G401.6 (cell line): ENCODE measurements around the gene FLNB.

Experiments
- FAIRE-seq: peaks from 2 replicates; lab custom pipeline; 2012; peaks lifted over from hg19 to GRCh38; lab: Jason Lieb, UNC

Gene FLNB

GRCh38 chr3:58106640-58107039 is 98.4 kb downstream of the FLNB start:
- no peak for FAIRE-seq

- FAIRE-seq = no peak
Measured at GRCh38 chr3:58107597-58107996, 99.4 kb downstream of the FLNB start.

GRCh38 chr3:58109752-58110151 is 101.5 kb downstream of the FLNB start:
- FAIRE-seq = no peak

GRCh38 chr3:58111513-58112184 is 103.4 kb downstream of the FLNB start:
- FAIRE-seq = no peak

- FAIRE-seq = no peak
Measured at GRCh38 chr3:58112185-58112535, 103.9 kb downstream of the FLNB start.

GRCh38 chr3:58115175-58115574 is 107.0 kb downstream of the FLNB start:
- no peak for FAIRE-seq

GRCh38 chr3:58116161-58116955 is 108.1 kb downstream of the FLNB start:
- FAIRE-seq = no peak

- no peak for FAIRE-seq
Measured at GRCh38 chr3:58116985-58117384, 108.8 kb downstream of the FLNB start.

GRCh38 chr3:58117561-58118181 is 109.4 kb downstream of the FLNB start:
- FAIRE-seq = no peak

GRCh38 chr3:58119186-58119585 is 111.0 kb downstream of the FLNB start:
- no peak for FAIRE-seq

GRCh38 chr3:58120075-58120812 is 112.0 kb downstream of the FLNB start:
- no peak for FAIRE-seq

- FAIRE-seq = no peak
Measured at GRCh38 chr3:58121183-58121582, 113.0 kb downstream of the FLNB start.

- no peak for FAIRE-seq
Measured at GRCh38 chr3:58122936-58123700, 114.9 kb downstream of the FLNB start.

- FAIRE-seq = no peak
Measured at GRCh38 chr3:58124387-58124786, 116.2 kb downstream of the FLNB start.

- FAIRE-seq = no peak
Measured at GRCh38 chr3:58129041-58129770, 121.0 kb downstream of the FLNB start.

- no peak for FAIRE-seq
Measured at GRCh38 chr3:58130591-58130990, 122.4 kb downstream of the FLNB start.

GRCh38 chr3:58131101-58131825 is 123.0 kb downstream of the FLNB start:
- FAIRE-seq = no peak

- FAIRE-seq = no peak
Measured at GRCh38 chr3:58132850-58133249, 124.6 kb downstream of the FLNB start.

- FAIRE-seq = no peak
Measured at GRCh38 chr3:58134468-58134867, 126.2 kb downstream of the FLNB start.

- FAIRE-seq = no peak
Measured at GRCh38 chr3:58135712-58136543, 127.7 kb downstream of the FLNB start.
